Nephron (organoid): ENCODE results near the gene MRE11.
"Not testable (repeated sequence)": the region's sequence is repeated elsewhere in the genome, so short reads cannot be mapped to it uniquely, and the experiment has no call there.

Experiments
- H3K27ac Mint-ChIP-seq, 3 experiments: 2 replicates each; pipeline ENCODE4 v1.8.0; 2020; ENCODE audit warnings: mixed read lengths in 3 of 3, mild to moderate bottlenecking in 2 of 3, moderate library complexity in 1 of 3
- H3K27me3 Mint-ChIP-seq: 2 replicates; pipeline ENCODE4 v1.8.0; 2021; ENCODE audit warnings: low read depth, mild to moderate bottlenecking, moderate library complexity, mixed read lengths
- H3K36me3 Mint-ChIP-seq: 2 replicates; pipeline ENCODE4 v1.8.0; 2020; ENCODE audit warnings: low read depth, mixed read lengths
- H3K4me1 Mint-ChIP-seq: 2 replicates; pipeline ENCODE4 v1.8.0; 2020; ENCODE audit warnings: mixed read lengths
- H3K4me3 Mint-ChIP-seq, 3 experiments: 2 replicates each; pipeline ENCODE4 v1.8.0; 2020; ENCODE audit warnings: mild to moderate bottlenecking in 3 of 3, mixed read lengths in 3 of 3, moderate library complexity in 2 of 3
- H3K9me3 Mint-ChIP-seq: 2 replicates; pipeline ENCODE4 v1.8.0; 2020; ENCODE audit warnings: mixed read lengths
- CTCF ChIP-seq, 3 experiments: fragments of 200-600 bp; sonication (generic); IDR thresholded peaks; one replicate each; pipeline ENCODE4 v1.5.0; 2021; ENCODE audit warnings: antibody characterized with exemption in 3 of 3; ENCODE audit not compliant: unreplicated experiment in 3 of 3

Gene MRE11

GRCh38 chr11:94376841-94377240 lies 116.8 kb downstream of the MRE11 start:
- Mint-ChIP-seq H3K27ac (no peak overlapping the region), H3K9me3 (peaks cover 15% of the 10 kb centered on the region), H3K4me1 (no peaks in the 10 kb centered on the region), H3K36me3 (no peaks in the 10 kb centered on the region), H3K4me3 (no peak overlapping the region), H3K27me3 (peaks cover 6% of the 10 kb centered on the region)
- TF ChIP-seq CTCF (IDR thresholded peaks at IDR 0.05; ENCODE audit: unreplicated experiment in 3 of 3), result no peak

GRCh38 chr11:94370576-94370975 lies 123.1 kb downstream of the MRE11 start:
- H3K27ac Mint-ChIP-seq, H3K4me3 Mint-ChIP-seq, H3K27me3 Mint-ChIP-seq, H3K36me3 Mint-ChIP-seq, H3K4me1 Mint-ChIP-seq: not testable (repeated sequence)
- H3K9me3 Mint-ChIP-seq, result peaks cover 26% of the 10 kb centered on the region
